Activated CD4-positive, alpha-beta T cell treated with anti-CD3 and anti-CD28 coated beads for 36 hours (primary cell): ENCODE measurements around the gene SH3RF1. TPM values are rescaled to one million over a fixed set of nuclear protein-coding genes. Genes with fewer than 3 reads are reported as not detected.

ENCODE experiments used
- ATAC-seq: fragments of 200-7000 bp; cut with Tn5 transposase; one replicate; pipeline ENCODE4 v1.10.0; 2021; ENCODE audit warnings: mild to moderate bottlenecking, moderate library complexity
- CTCF ChIA-PET: fragments of 350-600 bp; sonication (Branson Sonifier 250); formaldehyde crosslinking; loops from one replicate; lab custom pipeline; 2021; ENCODE audit warnings: antibody characterized with exemption; lab: Charles Lee
- POLR2A ChIA-PET: fragments of 350-600 bp; sonication (Branson Sonifier 250); formaldehyde crosslinking; loops from one replicate; lab custom pipeline; 2021; ENCODE audit warnings: antibody characterized with exemption, inconsistent platforms; lab: Charles Lee
- DNase-seq: peaks from one replicate; pipeline ENCODE4 v3.0.0-alpha.2; 2020
- H3K27ac Mint-ChIP-seq: one replicate; pipeline ENCODE4 v1.8.0; 2021; ENCODE audit warnings: mixed read lengths
- H3K27me3 Mint-ChIP-seq: one replicate; pipeline ENCODE4 v1.8.0; 2021; ENCODE audit warnings: mixed read lengths
- H3K36me3 Mint-ChIP-seq: one replicate; pipeline ENCODE4 v1.8.0; 2021; ENCODE audit warnings: low read depth, mixed read lengths
- H3K4me1 Mint-ChIP-seq: one replicate; pipeline ENCODE4 v1.8.0; 2021; ENCODE audit warnings: mixed read lengths
- H3K4me3 Mint-ChIP-seq: one replicate; pipeline ENCODE4 v1.8.0; 2021; ENCODE audit warnings: mild to moderate bottlenecking, moderate library complexity, mixed read lengths
- H3K9me3 Mint-ChIP-seq: one replicate; pipeline ENCODE4 v1.8.0; 2021; ENCODE audit warnings: low read depth, mixed read lengths
- intact Hi-C, 2 experiments: fragments of 100-400 bp; cut with DNase I in 1 of 2; cut with micrococcal nuclease in 1 of 2; formaldehyde crosslinking; loops; one replicate each; pipeline versions ENCODE4 v1.14.2 to v1.15.1; 2022 to 2024; cut with DNase I, micrococcal nuclease
- total RNA-seq, 2 experiments: library from RNA; stranded (reverse); gene quantifications; one replicate each; pipeline ENCODE4 v1.2.3, GENCODE V29; 2021

Gene SH3RF1
- total RNA-seq, 2 experiments from 2014 or later = 0.39 to 0.63 TPM

GRCh38 chr4:169050881-169051760 is 219.6 kb downstream of the SH3RF1 start:
- DNase-seq = no peak
- H3K27me3 Mint-ChIP-seq = no peaks in the 10 kb centered on the region
- no peaks in the 10 kb centered on the region for H3K4me1 Mint-ChIP-seq
- no peak overlapping the region for H3K4me3 Mint-ChIP-seq
- H3K27ac Mint-ChIP-seq = no peak overlapping the region
- no peaks in the 10 kb centered on the region for H3K36me3 Mint-ChIP-seq
- CTCF ChIA-PET = interaction anchor here (0.6 kb wide), 1 partner anchor 11 kb away, joined by 3 read pairs; no protein-coding TSS in a partner anchor
- POLR2A ChIA-PET = no interaction called here
- H3K9me3 Mint-ChIP-seq = no peaks in the 10 kb centered on the region
- ATAC-seq = no peak
- intact Hi-C loops = no loop called here

GRCh38 chr4:169050284-169050683 is 220.5 kb downstream of the SH3RF1 start:
- Mint-ChIP-seq H3K9me3 (no peaks in the 10 kb centered on the region), H3K36me3 (no peaks in the 10 kb centered on the region), H3K27ac (no peak overlapping the region), H3K4me1 (no peaks in the 10 kb centered on the region), H3K4me3 (no peak overlapping the region), H3K27me3 (no peaks in the 10 kb centered on the region)
- CTCF ChIA-PET = interaction anchor here (0.6 kb wide), 2 partner anchors 12 to 1012 kb away, joined by 3 read pairs; no protein-coding TSS in a partner anchor
- DNase-seq = no peak
- POLR2A ChIA-PET = interaction anchor here (0.7 kb wide), 1 partner anchor 91 kb away, joined by 4 read pairs; no protein-coding TSS in a partner anchor
- ATAC-seq = no peak
- intact Hi-C loops = no loop called here

GRCh38 chr4:169048868-169049414 is 221.8 kb downstream of the SH3RF1 start:
- POLR2A ChIA-PET = no interaction called here

GRCh38 chr4:169047956-169048355 is 222.8 kb downstream of the SH3RF1 start:
- ATAC-seq (no peak), DNase-seq (no peak)
- H3K27me3 Mint-ChIP-seq = no peaks in the 10 kb centered on the region
- H3K4me3 Mint-ChIP-seq = no peak overlapping the region
- POLR2A ChIA-PET = no interaction called here
- intact Hi-C loops = no loop called here
- H3K27ac Mint-ChIP-seq = no peak overlapping the region
- no peaks in the 10 kb centered on the region for H3K4me1 Mint-ChIP-seq
- no peaks in the 10 kb centered on the region for H3K36me3 Mint-ChIP-seq
- H3K9me3 Mint-ChIP-seq = no peaks in the 10 kb centered on the region
- CTCF ChIA-PET = no interaction called here

More at GRCh38 chr4:169048868-169049414, 221.8 kb downstream of the SH3RF1 start:
- Mint-ChIP-seq H3K4me3 (no peak overlapping the region), H3K36me3 (no peaks in the 10 kb centered on the region), H3K9me3 (no peaks in the 10 kb centered on the region), H3K27me3 (no peaks in the 10 kb centered on the region), H3K4me1 (no peaks in the 10 kb centered on the region), H3K27ac (no peak overlapping the region)
- DNase-seq (no peak), ATAC-seq (no peak)
- CTCF ChIA-PET = interaction anchor here (0.7 kb wide), 1 partner anchor 47 kb away, joined by 4 read pairs; no protein-coding TSS in a partner anchor
- intact Hi-C loops = no loop called here

- ChIA-PET CTCF (no interaction called here), POLR2A (no interaction called here)
- Mint-ChIP-seq H3K9me3 (no peaks in the 10 kb centered on the region), H3K27ac (no peak overlapping the region), H3K27me3 (no peaks in the 10 kb centered on the region), H3K36me3 (no peaks in the 10 kb centered on the region), H3K4me1 (no peaks in the 10 kb centered on the region), H3K4me3 (no peak overlapping the region)
- intact Hi-C loops = no loop called here
- ATAC-seq = no peak
- DNase-seq = no peak
These were observed 224.7 kb downstream of the SH3RF1 start for GRCh38 chr4:169045862-169046584.

GRCh38 chr4:169044714-169045447 is 225.9 kb downstream of the SH3RF1 start:
- ChIA-PET CTCF (interaction anchor here (0.6 kb wide), 1 partner anchor 35 kb away, joined by 3 read pairs; the partner anchor contains the start of gene CBR4), POLR2A (no interaction called here)
- ATAC-seq (no peak), DNase-seq (no peak)
- no peaks in the 10 kb centered on the region for H3K9me3 Mint-ChIP-seq
- intact Hi-C loops = no loop called here
- no peaks in the 10 kb centered on the region for H3K4me1 Mint-ChIP-seq
- H3K27ac Mint-ChIP-seq = no peak overlapping the region
- H3K36me3 Mint-ChIP-seq = no peaks in the 10 kb centered on the region
- no peak overlapping the region for H3K4me3 Mint-ChIP-seq
- no peaks in the 10 kb centered on the region for H3K27me3 Mint-ChIP-seq
